ENCODE data around the gene C17orf75. TPM values are rescaled to one million over a fixed set of nuclear protein-coding genes. Genes with fewer than 3 reads are reported as not detected.

Gene C17orf75
- total and polyA plus RNA-seq, 2 of the 8 experiments (the other 6 are each of a cell fraction or from before 2014, with no cell fraction given), result 15.8 to 42.6 TPM

DNA sequence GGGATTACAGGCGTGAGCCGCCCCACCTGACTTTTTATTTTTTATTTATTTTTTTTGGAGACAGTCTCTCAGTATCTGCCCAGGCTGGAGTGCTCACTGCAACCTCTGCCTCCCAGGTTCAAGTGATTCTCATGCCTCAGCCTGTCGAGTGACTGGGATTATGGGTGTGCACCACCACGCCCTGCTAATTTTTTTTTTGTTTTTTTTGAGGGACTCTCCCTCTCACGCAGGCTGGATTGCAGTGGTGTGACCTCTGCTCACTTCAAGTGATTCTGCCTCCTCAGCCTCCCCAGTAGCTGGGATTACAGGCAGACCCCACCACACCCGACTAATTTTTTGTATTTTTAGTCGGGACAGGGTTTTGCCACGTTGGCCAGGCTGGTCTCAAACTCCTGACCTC is 15.6 kb upstream of the C17orf75 start:
- Histone ChIP-seq H4K5ac (ENCODE audit: insufficient read length, low read depth, low read length) (no peak overlapping the region), H3K56ac (replicated peaks; ENCODE audit: insufficient read length, low read depth, low read length) (no peak overlapping the region), H3K9ac (replicated peaks in 1 of 4; ENCODE audit: extremely low read depth in 1 of 4, low read depth in 3 of 4, low read length in 3 of 4) (no peak overlapping the region), H3K79me1 (ENCODE audit: low read depth, low read length) (peaks cover 4% of the 10 kb centered on the region; the same call in 1 of the 2 replicates), H3K23ac (ENCODE audit: insufficient read length) (no peak overlapping the region), H3K27ac (ENCODE audit: low read depth, low read length) (no peak overlapping the region), H3K4me2 (ENCODE audit: insufficient read depth in 1 of 2, low read depth in 2 of 2, low read length in 2 of 2) (no peak overlapping the region), H2BK120ac (replicated peaks; ENCODE audit: low read depth, low read length) (no peak overlapping the region), H3K27me3 (replicated peaks in 1 of 4; ENCODE audit: control insufficient read depth in 3 of 4, extremely low read depth in 1 of 4, insufficient read depth in 3 of 4, low read length in 3 of 4) (no peaks in the 10 kb centered on the region), H3K14ac (ENCODE audit: insufficient read length) (no peak overlapping the region), H2AK5ac (ENCODE audit: low read depth, low read length) (no peak overlapping the region), H3K79me2 (ENCODE audit: control insufficient read depth in 1 of 2, insufficient read depth in 2 of 2, low read length in 2 of 2) (peaks cover 26 to 92% of the 10 kb centered on the region in 2 experiments), H4K8ac (ENCODE audit: extremely low read depth, insufficient read depth, low read length) (no peak overlapping the region), H2BK15ac (ENCODE audit: low read length) (no peak overlapping the region), H3K18ac (ENCODE audit: extremely low read depth, low read length) (no peak overlapping the region), H3K23me2 (ENCODE audit: low read depth, low read length) (no peaks in the 10 kb centered on the region), H2BK20ac (ENCODE audit: low read length) (no peak overlapping the region), H3K4ac (replicated peaks; ENCODE audit: insufficient read length, low read depth, low read length) (no peak overlapping the region), H2AFZ (ENCODE audit: low read length) (no peak overlapping the region), H4K20me1 (replicated peaks in 1 of 2; ENCODE audit: control insufficient read depth in 1 of 2, insufficient read depth in 2 of 2, low read length in 2 of 2) (peaks cover 22 to 25% of the 10 kb centered on the region in 2 experiments), H3K36me3 (ENCODE audit: control insufficient read depth in 2 of 4, insufficient read depth in 4 of 4, low read length in 3 of 4) (peaks cover 18 to 92% (median 51%) of the 10 kb centered on the region in 4 experiments), H3K4me1 (replicated peaks in 1 of 4; ENCODE audit: control insufficient read depth in 3 of 4, insufficient read depth in 4 of 4, low read length in 3 of 4) (no peaks in the 10 kb centered on the region; a peak in 1 of 7 replicates), H2BK5ac (ENCODE audit: low read depth, low read length) (no peak overlapping the region), H3K9me3 (ENCODE audit: insufficient read depth in 2 of 2, low read depth in 1 of 2, low read length in 1 of 2) (no peaks in the 10 kb centered on the region), H2BK12ac (ENCODE audit: low read depth, low read length) (no peak overlapping the region), H4K91ac (replicated peaks; ENCODE audit: insufficient read length, low read length) (no peak overlapping the region), H3K4me3 (ENCODE audit: extremely low read depth in 1 of 4, insufficient read depth in 2 of 4, low read depth in 3 of 4, low read length in 4 of 4) (no peak overlapping the region)
- no peak for DNase-seq (ENCODE audit: low read depth in 1 of 2, low spot score in 2 of 2)
- WGBS, 2 experiments (ENCODE audit: extremely low coverage in 1 of 2, insufficient coverage in 1 of 2, insufficient read length in 1 of 2, insufficient replicate concordance in 2 of 2, low coverage in 1 of 2, low lambda C conversion rate in 2 of 2, missing lambda C conversion rate in 1 of 2), result 95% methylated on average over 8 of the region's 8 CpGs; no CpG with 5 or more reads in 1 of the 2 experiments
- CTCF ChIA-PET (ENCODE audit: partially characterized antibody), result no interaction called here
- TF ChIP-seq, protein P1, sequence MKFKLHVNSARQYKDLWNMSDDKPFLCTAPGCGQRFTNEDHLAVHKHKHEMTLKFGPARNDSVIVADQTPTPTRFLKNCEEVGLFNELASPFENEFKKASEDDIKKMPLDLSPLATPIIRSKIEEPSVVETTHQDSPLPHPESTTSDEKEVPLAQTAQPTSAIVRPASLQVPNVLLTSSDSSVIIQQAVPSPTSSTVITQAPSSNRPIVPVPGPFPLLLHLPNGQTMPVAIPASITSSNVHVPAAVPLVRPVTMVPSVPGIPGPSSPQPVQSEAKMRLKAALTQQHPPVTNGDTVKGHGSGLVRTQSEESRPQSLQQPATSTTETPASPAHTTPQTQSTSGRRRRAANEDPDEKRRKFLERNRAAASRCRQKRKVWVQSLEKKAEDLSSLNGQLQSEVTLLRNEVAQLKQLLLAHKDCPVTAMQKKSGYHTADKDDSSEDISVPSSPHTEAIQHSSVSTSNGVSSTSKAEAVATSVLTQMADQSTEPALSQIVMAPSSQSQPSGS (IDR thresholded peaks at IDR 0.05; ENCODE audit: low read length), result no peak
- no peak for TF ChIP-seq POLR2AphosphoS5 (IDR thresholded peaks at IDR 0.05; ENCODE audit: low read depth, low read length)
- TF ChIP-seq GTF2F1 (IDR thresholded peaks at IDR 0.05; ENCODE audit: borderline replicate concordance, low read depth, low read length), result no peak
- TF ChIP-seq GABPA (IDR thresholded peaks at IDR 0.05; ENCODE audit: borderline replicate concordance, insufficient read depth, low read length), result no peak
- TF ChIP-seq RAD21 (IDR thresholded peaks at IDR 0.05 in 1 of 2, conservative IDR thresholded peaks at IDR 0.05 in 1 of 2; ENCODE audit: low read depth in 2 of 2, low read length in 2 of 2), result no peak
- no peak for TF ChIP-seq BRCA1 (IDR thresholded peaks at IDR 0.05; ENCODE audit: low read depth, low read length)
- no peak for TF ChIP-seq BCL11A (IDR thresholded peaks at IDR 0.05; ENCODE audit: low read depth in 2 of 2, low read length in 2 of 2)
- TF ChIP-seq, protein P2, sequence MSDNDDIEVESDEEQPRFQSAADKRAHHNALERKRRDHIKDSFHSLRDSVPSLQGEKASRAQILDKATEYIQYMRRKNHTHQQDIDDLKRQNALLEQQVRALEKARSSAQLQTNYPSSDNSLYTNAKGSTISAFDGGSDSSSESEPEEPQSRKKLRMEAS (IDR thresholded peaks at IDR 0.05), result no peak
- no peak for FAIRE-seq
- POLR2A ChIA-PET (ENCODE audit: partially characterized antibody), result interaction anchor here (1.3 to 8.0 kb wide), 2 partner anchors 12 to 87 kb away, joined by 3 to 65 read pairs; partner anchors contain the start of gene PSMD11
